PC-9 (cell line): ENCODE measurements around the gene CPT1B. TPM values are rescaled to one million over a fixed set of nuclear protein-coding genes. Genes with fewer than 3 reads are reported as not detected.

Source experiments
- BruUV-seq: library from RNA; stranded (reverse); fragments of 400-500 nt; replicated peaks from 2 replicates; lab custom pipeline; 2021; lab: Mats Ljungman, UMichigan
- CTCF ChIA-PET: fragments of 300-600 bp; sonication (Branson Sonifier 250); formaldehyde crosslinking; loops from one replicate; lab custom pipeline; 2022; ENCODE audit warnings: antibody characterized with exemption; lab: Charles Lee
- POLR2A ChIA-PET: fragments of 300-600 bp; sonication (Branson Sonifier 250); formaldehyde crosslinking; loops from one replicate; lab custom pipeline; 2022; ENCODE audit warnings: antibody characterized with exemption; ENCODE audit not compliant: unreplicated experiment; lab: Charles Lee
- DNase-seq, 2 experiments: peaks; one replicate each; pipeline versions ENCODE4 v3.0.0 to v3.0.0-alpha.2; 2015 to 2022; ENCODE audit warnings: mixed read lengths in 1 of 2
- H2AFZ ChIP-seq: fragments of 200-600 bp; sonication (generic); 2 replicates; pipeline ENCODE4 v1.8.1; 2017; ENCODE audit warnings: antibody characterized with exemption
- H3F3A ChIP-seq: fragments of 200-600 bp; sonication (generic); 2 replicates; pipeline ENCODE4 v1.8.1; 2017; ENCODE audit warnings: antibody characterized with exemption, mild to moderate bottlenecking, low read depth; ENCODE audit not compliant: insufficient read depth
- H3K27ac ChIP-seq: fragments of 200-600 bp; sonication (generic); 2 replicates; pipeline ENCODE4 v1.6.1; 2016; ENCODE audit warnings: mixed run types
- H3K27me3 ChIP-seq: fragments of 200-600 bp; sonication (generic); 2 replicates; pipeline ENCODE4 v1.6.1; 2016; ENCODE audit warnings: low read depth, mixed run types; ENCODE audit not compliant: insufficient read depth
- H3K36me3 ChIP-seq: fragments of 200-600 bp; sonication (generic); 2 replicates; pipeline ENCODE4 v1.6.1; 2016; ENCODE audit warnings: low read depth, mixed run types
- H3K4me1 ChIP-seq: fragments of 200-600 bp; sonication (generic); replicated peaks from 2 replicates; pipeline ENCODE4 v1.6.1; 2016; ENCODE audit warnings: mixed run types; ENCODE audit not compliant: insufficient read depth
- H3K4me2 ChIP-seq: fragments of 200-600 bp; sonication (generic); 2 replicates; pipeline ENCODE4 v1.6.1; 2017; ENCODE audit warnings: mixed run types
- H3K4me3 ChIP-seq: fragments of 200-600 bp; sonication (generic); 2 replicates; pipeline ENCODE4 v1.6.1; 2016; ENCODE audit warnings: mixed run types
- H3K79me2 ChIP-seq: fragments of 200-600 bp; sonication (generic); 2 replicates; pipeline ENCODE4 v1.6.1; 2017; ENCODE audit warnings: low read depth, mixed run types
- H3K9me2 ChIP-seq: fragments of 200-600 bp; sonication (generic); 2 replicates; pipeline ENCODE4 v1.8.1; 2017; ENCODE audit warnings: mild to moderate bottlenecking; ENCODE audit not compliant: insufficient read depth
- H3K9me3 ChIP-seq: fragments of 200-600 bp; sonication (generic); 2 replicates; pipeline ENCODE4 v1.8.1; 2016; ENCODE audit warnings: low read depth; ENCODE audit not compliant: insufficient read depth
- H4K20me1 ChIP-seq: fragments of 200-600 bp; sonication (generic); 2 replicates; pipeline ENCODE4 v1.8.1; 2017; ENCODE audit not compliant: insufficient read depth
- EZH2 ChIP-seq: fragments of 200-600 bp; sonication (generic); IDR thresholded peaks from 2 replicates; pipeline ENCODE4 v1.8.0; 2017; ENCODE audit warnings: antibody characterized with exemption, low read depth
- intact Hi-C: fragments of 100-400 bp; cut with micrococcal nuclease; formaldehyde crosslinking; loops from one replicate; pipeline ENCODE4 v1.10.0; 2022; ENCODE audit not compliant: unreplicated experiment
- total RNA-seq: library from RNA; stranded (reverse); gene quantifications from 2 replicates; pipeline ENCODE4 v1.2.3, GENCODE V29; 2021
- TF ChIP-seq, protein P1 (sequence below): fragments of 200-600 bp; sonication (generic); conservative IDR thresholded peaks from 2 replicates; pipeline ENCODE4 v1.6.1; 2017; ENCODE audit warnings: mixed run types, antibody characterized with exemption, mild to moderate bottlenecking, moderate library complexity

CPT1B gene
- total RNA-seq, 1 experiment from 2014 or later, result 66.2 TPM

DNA sequence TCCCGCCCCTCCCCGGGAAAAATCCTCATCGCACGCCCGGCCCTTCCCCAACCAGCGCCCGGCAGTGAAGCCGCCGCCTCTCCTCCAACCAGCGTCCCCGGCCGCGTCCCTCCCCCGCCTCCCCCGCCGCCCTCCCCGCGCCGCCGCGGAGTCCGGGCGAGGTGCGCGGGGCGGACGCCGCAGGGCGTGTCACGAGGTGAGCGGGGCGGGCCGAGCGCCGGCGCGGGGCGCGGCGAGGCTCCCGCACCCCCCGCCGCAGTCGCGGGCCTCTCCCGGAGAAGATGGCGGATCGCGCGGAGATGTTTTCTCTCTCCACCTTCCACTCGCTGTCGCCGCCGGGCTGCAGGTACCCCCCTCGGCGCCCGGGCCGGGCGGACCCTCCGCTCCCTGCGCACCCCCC lies 22.3 kb upstream of the CPT1B start, which contains the start of gene MAPK8IP2:
MAPK8IP2 (plus strand) TSS at position 256 of the 400 bp plus-strand sequence; CDS start at position 282, 26 bp downstream.
- CTCF ChIA-PET, result no interaction called here
- H3K4me1 ChIP-seq, result no peaks in the 10 kb centered on the region
- intact Hi-C loops, result no loop called here
- H2AFZ ChIP-seq, result no peak within 1 kb of the TSS
- POLR2A ChIA-PET, result no interaction called here
- H4K20me1 ChIP-seq, result no peaks in the 10 kb centered on the region; the same call in 1 of the 2 replicates
- no peak for DNase-seq
- no peaks in the 10 kb centered on the region for H3K9me2 ChIP-seq
- peak within 1 kb of the TSS; percentile 44 for H3K4me2 ChIP-seq
- H3K27ac ChIP-seq, result no peak within 1 kb of the TSS
- H3F3A ChIP-seq, result peaks cover 17% of the 10 kb centered on the region; the same call in 1 of the 2 replicates
- H3K9me3 ChIP-seq, result no peaks in the 10 kb centered on the region
- H3K4me3 ChIP-seq, result no peak within 1 kb of the TSS
- no TSS peak for BruUV-seq
- TF ChIP-seq, protein P1, sequence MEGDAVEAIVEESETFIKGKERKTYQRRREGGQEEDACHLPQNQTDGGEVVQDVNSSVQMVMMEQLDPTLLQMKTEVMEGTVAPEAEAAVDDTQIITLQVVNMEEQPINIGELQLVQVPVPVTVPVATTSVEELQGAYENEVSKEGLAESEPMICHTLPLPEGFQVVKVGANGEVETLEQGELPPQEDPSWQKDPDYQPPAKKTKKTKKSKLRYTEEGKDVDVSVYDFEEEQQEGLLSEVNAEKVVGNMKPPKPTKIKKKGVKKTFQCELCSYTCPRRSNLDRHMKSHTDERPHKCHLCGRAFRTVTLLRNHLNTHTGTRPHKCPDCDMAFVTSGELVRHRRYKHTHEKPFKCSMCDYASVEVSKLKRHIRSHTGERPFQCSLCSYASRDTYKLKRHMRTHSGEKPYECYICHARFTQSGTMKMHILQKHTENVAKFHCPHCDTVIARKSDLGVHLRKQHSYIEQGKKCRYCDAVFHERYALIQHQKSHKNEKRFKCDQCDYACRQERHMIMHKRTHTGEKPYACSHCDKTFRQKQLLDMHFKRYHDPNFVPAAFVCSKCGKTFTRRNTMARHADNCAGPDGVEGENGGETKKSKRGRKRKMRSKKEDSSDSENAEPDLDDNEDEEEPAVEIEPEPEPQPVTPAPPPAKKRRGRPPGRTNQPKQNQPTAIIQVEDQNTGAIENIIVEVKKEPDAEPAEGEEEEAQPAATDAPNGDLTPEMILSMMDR, result no peak
- no peak for TF ChIP-seq EZH2
- H3K27me3 ChIP-seq, result peaks cover 45% of the 10 kb centered on the region
- no peaks in the 10 kb centered on the region for H3K79me2 ChIP-seq
- H3K36me3 ChIP-seq, result no peaks in the 10 kb centered on the region

DNA sequence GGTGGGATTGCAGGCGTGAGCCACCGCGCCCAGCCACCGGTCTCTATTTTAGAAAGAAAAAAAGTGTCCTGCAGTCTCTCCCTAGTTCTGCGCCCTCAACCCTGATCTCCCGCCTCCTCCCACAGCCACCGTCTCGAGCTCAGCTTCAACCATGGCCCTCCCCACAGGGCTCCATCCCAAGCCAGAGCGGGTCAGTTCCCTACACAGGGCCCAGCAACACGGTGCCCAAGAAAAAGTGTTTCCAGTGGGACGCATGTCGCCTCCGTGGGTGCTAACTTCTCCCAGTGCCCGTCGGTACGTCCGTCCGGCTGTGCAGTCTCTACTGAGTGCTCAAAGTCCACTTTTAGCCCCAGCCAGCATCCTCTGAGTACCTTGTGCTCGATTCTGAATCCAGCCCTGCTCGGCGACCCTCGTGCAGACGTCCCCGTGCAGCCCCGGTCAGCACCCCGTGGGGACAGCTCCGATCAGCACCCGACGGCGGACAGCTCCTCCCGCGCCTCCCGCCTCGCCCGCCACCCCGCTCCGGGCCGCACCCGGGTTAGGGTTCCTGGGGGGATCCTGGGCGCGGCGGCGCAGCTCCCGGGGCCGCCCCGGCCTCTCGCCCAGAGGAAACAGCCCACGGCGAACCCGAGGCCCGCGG lies 21.7 kb upstream of the CPT1B start:
- Histone ChIP-seq H4K20me1 (no peaks in the 10 kb centered on the region), H3K9me3 (no peaks in the 10 kb centered on the region), H2AFZ (no peak overlapping the region), H3K4me3 (no peak overlapping the region), H3K9me2 (no peaks in the 10 kb centered on the region), H3F3A (peaks cover 17% of the 10 kb centered on the region; the same call in 1 of the 2 replicates), H3K36me3 (no peaks in the 10 kb centered on the region), H3K27me3 (peaks cover 39% of the 10 kb centered on the region), H3K4me1 (no peaks in the 10 kb centered on the region), H3K27ac (no peak overlapping the region), H3K4me2 (peak overlapping the region; percentile 44), H3K79me2 (no peaks in the 10 kb centered on the region)
- ChIA-PET CTCF (interaction anchor here (0.7 kb wide), 1 partner anchor 66 kb away, joined by 3 read pairs; no protein-coding TSS in a partner anchor), POLR2A (no interaction called here)
- peak; percentile 83; the same call in 1 of the 2 replicates for TF ChIP-seq EZH2
- TF ChIP-seq, protein P1, result no peak
- intact Hi-C loops, result no loop called here
- peak in 1 of 2 experiments; percentile 61 for DNase-seq
- no TSS peak for BruUV-seq

DNA sequence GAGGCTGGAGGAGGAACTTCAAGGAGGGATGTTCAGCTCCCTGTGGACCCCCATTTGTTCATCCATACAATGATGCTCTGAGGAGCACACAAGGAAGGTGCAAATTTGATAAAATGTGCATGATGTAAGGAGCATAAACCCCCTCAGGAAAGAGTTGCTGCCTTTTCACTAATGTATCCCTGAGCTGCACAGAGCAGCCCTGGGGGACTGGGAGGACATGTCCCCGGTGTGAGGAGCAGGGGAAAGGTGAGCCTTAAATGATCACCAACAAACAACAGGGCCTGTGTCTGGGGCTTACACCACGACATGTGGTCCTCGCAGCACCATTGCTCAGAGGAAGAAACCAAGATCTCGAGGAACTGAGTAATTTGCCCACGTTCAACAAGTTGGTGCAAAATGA lies 18.9 kb upstream of the CPT1B start:
- Histone ChIP-seq H3K79me2 (no peaks in the 10 kb centered on the region), H3K9me3 (no peaks in the 10 kb centered on the region), H3K4me1 (no peaks in the 10 kb centered on the region), H3K4me3 (no peak overlapping the region), H3K27ac (no peak overlapping the region), H4K20me1 (no peaks in the 10 kb centered on the region), H3K4me2 (no peak overlapping the region), H3K27me3 (peaks cover 21% of the 10 kb centered on the region), H3K36me3 (no peaks in the 10 kb centered on the region), H2AFZ (no peak overlapping the region), H3F3A (peaks cover 7% of the 10 kb centered on the region; the same call in 1 of the 2 replicates), H3K9me2 (no peaks in the 10 kb centered on the region)
- no TSS peak for BruUV-seq
- no peak for DNase-seq
- ChIA-PET POLR2A (interaction anchor here (0.5 kb wide), 1 partner anchor 89 kb away, joined by 5 read pairs; the partner anchor contains the start of gene NCAPH2), CTCF (interaction anchor here (0.6 kb wide), 1 partner anchor 106 kb away, joined by 3 read pairs; no protein-coding TSS in a partner anchor)
- intact Hi-C loops, result no loop called here
- no peak for TF ChIP-seq EZH2
- TF ChIP-seq, protein P1, result no peak
